AG10803 (cell line): ENCODE data around the gene KCNQ1.

ENCODE experiments used
- DNase-seq: peaks from one replicate; pipeline ENCODE4 v3.0.0; 2010; ENCODE audit warnings: low read depth
- H3K4me3 ChIP-seq: 2 replicates; pipeline ENCODE4 v1.5.1; 2011; ENCODE audit warnings: mild to moderate bottlenecking, low read length, control low read depth
- CTCF ChIP-seq: conservative IDR thresholded peaks from 2 replicates; pipeline ENCODE4 v1.5.1; 2011; ENCODE audit warnings: mild to moderate bottlenecking, low read length, control low read depth, inconsistent platforms

Gene KCNQ1

GRCh38 chr11:2782769-2783168, 338.0 kb downstream of the KCNQ1 start:
- no peak for DNase-seq
- TF ChIP-seq CTCF = no peak
- no peak overlapping the region for H3K4me3 ChIP-seq

- no peak for TF ChIP-seq CTCF
- H3K4me3 ChIP-seq = no peak overlapping the region
- DNase-seq = no peak
Observed at GRCh38 chr11:2783536-2784082, 338.8 kb downstream of the KCNQ1 start.

DNA sequence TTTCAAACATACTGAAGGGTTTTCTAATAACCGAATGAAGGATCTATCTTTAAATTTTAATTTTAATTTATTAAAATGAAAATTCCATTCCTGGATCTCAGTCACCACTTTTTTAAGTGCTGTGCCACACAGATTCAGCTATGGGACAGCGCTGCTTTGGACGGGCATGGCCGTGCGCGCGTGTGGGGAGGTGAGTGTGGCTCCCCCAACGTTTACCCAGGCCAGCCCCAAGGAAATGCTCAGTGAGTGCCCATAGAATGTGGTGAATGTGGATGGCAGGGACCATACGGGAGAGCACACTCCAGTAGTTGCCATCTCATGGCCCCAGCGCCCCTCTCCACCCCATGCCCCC, 343.0 kb downstream of the KCNQ1 start:
- no peak overlapping the region for H3K4me3 ChIP-seq
- DNase-seq = no peak
- TF ChIP-seq CTCF = no peak

DNA sequence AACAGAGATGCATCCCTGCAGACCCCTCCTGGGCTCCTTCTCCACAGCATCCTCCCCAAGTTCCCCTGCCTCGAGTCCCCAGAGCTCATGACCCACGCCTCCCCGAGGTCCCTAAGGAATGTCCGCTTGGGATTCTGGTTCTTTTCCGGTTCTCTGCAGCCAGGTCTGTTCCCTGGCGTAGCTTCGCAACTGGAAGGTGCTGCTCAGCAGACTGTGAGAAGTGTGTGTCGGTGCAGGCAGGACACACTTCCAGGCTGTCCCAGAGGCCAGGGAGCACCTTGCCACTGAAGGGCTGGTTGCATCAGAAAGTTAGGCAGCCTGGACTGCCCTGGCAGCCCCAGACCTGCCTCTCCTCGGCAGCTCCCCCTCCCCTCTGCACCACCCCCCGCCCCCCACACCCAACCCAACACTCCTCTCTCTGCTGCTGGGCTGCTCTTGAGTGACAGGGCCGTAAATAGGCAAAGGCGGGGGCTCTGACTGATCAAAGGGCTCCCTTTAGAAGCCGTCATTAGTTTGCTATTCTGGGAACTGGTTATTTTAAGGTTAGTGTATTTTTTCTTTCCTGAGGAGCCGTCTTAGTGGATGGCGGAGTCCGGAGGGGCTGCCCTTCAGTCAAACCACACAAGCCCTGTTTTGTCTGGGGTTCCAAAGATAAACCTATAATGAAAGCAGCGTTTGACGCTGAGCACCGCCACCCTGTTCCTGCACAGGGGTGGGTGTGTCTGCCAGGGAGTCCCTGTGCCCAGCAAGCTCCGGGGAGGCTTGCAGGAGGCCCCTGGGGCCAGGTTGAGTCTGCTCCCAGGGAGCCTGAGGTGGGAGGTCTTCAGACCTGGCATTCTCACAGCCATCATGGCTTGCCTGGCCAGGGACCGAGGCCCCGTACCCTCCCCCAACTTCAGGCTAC, 343.6 kb downstream of the KCNQ1 start:
- H3K4me3 ChIP-seq = no peak overlapping the region
- no peak for TF ChIP-seq CTCF
- no peak for DNase-seq

DNA sequence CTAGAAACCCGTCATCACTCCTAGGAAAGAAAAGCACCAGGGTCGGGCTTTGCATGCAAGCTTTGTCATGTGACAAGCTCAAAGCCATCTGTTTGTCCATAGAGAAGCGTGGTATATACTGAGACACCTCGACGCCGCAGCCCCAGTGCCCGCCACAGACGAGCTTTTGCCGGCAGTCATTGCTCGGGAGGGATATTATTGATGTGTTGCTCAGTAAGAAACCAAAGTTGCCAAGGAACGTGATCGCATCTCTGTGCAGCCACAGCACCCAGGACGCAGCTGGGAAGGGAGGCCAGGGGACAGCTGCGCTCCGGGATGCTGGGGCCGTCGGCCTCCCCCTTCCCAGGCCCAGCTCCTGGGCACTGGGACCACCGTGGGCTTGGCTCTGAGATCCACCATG, 344.5 kb downstream of the KCNQ1 start:
- no peak for DNase-seq
- H3K4me3 ChIP-seq = no peak overlapping the region
- no peak for TF ChIP-seq CTCF

DNA sequence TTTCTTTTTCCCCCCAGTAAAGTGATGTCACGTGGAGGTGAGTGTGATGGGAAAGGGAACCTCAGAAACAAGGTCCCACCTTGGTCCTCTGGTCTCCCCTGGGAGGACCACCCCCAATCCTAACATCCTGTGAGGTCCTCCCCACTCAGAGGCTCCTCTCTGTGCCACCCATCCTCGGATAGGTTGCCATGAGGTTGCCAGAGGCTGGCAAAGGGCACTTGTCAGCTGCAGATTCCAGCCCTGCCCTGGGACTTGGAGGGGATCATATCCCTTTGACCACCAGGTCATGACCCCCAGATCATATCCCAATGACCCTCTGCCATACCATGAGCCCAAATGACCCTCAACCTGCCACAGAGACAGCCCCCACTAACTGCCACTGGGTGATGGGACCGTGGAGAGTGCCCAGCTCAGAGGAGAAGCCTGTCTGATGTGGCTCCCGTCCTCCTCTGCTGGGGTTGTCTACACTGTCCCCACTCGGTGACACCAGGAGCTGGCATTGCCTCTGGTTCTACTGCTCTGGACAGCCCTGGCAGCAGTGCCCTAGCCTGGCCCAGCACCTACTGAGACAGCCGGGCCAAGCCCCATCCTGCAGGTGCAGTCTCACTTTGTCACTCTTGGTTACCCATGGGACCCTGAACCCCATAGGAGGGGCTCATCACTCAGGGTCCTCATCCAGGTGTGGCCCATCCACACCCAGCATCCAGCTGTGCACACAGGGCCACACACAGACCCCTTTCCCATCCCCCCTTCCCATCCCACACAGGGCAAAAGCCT, 345.2 kb downstream of the KCNQ1 start:
- no peak for TF ChIP-seq CTCF
- DNase-seq = no peak
- no peak overlapping the region for H3K4me3 ChIP-seq
